NCI-H146 (cell line): Measurements from ENCODE around the gene LACTB.

Experiments used
- DNase-seq: peaks from one replicate; lab custom pipeline; 2025; lab: John Stamatoyannopoulos, UW

Gene LACTB

DNA sequence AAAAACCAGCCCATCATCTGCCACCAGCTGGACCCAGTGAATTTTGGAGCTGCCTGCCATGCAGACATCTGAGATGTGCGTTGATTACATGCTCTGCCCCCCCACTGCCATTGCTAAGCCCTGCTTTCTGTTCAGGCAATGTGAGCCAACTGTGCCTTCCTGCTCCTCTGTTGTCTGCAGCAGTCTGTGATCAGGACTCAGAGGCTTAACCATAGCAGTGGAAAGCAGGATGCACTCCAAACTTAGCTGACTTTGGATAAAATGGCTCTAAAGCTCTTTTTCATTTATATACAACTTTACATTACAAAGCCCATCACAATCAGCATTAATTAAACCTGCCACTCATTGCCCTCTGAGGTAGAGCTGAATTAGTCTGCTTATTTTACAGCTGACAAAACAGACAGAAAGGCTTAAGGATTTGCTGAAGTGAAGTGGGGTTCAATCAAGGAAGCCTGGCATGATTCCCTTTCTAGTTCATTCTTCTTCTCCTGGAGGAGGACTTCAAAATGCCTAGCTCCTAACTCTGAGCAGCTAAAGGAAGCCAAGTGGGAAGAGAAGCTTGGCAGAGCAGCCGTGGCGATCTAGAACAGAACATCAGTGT is 51.3 kb downstream of the LACTB start:
- no peak for DNase-seq

- DNase-seq = no peak
Observed at GRCh38 chr15:63176302-63176701, 54.6 kb downstream of the LACTB start.

- peak; percentile 61 for DNase-seq
Observed at GRCh38 chr15:63178034-63178433, 56.4 kb downstream of the LACTB start.

- DNase-seq = no peak
Observed at GRCh38 chr15:63180746-63181145, 59.1 kb downstream of the LACTB start.

DNA sequence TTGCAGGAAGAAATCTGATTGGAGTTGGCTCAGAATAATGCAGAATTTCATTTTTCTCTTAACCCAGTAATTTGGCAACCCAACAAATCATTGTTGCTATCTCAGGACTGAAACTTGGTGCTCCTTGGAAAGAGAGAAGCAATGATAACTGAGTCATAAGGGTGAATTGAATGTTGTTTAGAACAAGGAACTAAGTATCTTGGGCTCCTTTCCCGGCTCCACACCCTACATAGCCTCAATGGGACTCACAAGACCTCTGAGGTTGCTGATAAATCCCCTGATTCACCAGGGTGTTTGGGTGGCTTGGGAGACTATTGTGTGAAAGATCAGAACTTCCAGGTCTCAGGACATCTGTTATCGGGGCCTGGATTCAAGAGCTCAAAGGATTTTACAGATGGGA is 60.0 kb downstream of the LACTB start:
- DNase-seq = no peak

- DNase-seq = no peak
Observed at GRCh38 chr15:63185206-63185605, 63.5 kb downstream of the LACTB start.

GRCh38 chr15:63186065-63186464 is 64.4 kb downstream of the LACTB start:
- DNase-seq = no peak

GRCh38 chr15:63187589-63188226 is 66.0 kb downstream of the LACTB start:
- no peak for DNase-seq

- DNase-seq = no peak
Observed at GRCh38 chr15:63188247-63188925, 66.7 kb downstream of the LACTB start.

DNA sequence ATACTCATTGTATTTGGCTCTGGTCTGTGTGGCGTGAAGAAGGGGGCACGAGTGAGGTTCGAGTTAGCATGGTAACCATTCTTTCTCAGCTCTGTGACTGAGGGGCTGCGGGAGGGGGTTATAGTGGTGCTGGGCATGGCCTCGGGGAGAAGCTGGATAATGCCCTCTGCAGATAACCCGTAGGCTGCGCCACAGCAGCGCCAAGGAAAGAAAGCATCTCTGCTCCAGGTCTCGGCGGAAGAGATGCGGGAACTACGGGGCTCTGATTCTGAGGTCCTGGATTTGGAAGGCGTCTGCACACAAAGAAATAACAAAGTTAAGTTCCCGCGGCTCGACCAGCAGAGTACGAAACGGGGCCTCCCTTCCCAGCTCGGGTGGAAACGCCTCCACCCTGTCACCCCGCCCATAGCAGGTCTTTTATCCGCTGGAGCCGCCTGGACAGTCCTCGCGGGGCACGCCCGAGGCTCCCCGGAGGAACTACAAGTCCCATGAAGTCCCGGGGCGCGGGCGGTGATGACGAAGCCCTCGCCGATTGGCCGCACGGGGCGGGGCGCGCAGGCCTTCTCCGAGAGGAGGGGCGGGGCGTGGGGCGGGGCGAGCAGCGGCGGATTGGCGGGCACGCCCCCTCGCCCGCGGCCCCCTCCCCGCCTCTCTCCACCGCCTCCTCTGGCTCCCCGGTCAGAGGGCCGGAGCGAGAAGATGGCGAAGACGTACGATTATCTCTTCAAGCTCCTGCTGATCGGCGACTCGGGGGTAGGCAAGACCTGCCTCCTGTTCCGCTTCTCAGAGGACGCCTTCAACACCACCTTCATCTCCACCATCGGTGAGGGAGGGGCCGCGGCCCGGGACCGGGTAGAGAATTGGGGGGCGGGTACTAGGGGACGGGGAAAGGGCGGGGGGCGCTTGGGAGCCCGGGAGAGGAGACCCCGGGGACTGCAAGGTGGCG is 67.5 kb downstream of the LACTB start, which contains the start of gene RAB8B:
RAB8B (plus strand) TSS at position 681 of the 946 bp plus-strand sequence; CDS start at position 700, 19 bp downstream.
- DNase-seq = peak; percentile 96

GRCh38 chr15:63189941-63190768 is 68.5 kb downstream of the LACTB start:
- DNase-seq = peak; percentile 8

- no peak for DNase-seq
Observed at GRCh38 chr15:63190769-63191649, 69.3 kb downstream of the LACTB start.
